ENCODE data around the gene RRP15. TPM values are rescaled to one million over a fixed set of nuclear protein-coding genes. Genes with fewer than 3 reads are reported as not detected.
A peak's percentile ranks its signal among the peaks of the same experiment; 100 is the strongest.

The RRP15 gene
- total and polyA plus RNA-seq, 2 of the 13 experiments (the other 11 are each of a cell fraction or from before 2014, with no cell fraction given): 2.1 to 37.5 TPM

DNA sequence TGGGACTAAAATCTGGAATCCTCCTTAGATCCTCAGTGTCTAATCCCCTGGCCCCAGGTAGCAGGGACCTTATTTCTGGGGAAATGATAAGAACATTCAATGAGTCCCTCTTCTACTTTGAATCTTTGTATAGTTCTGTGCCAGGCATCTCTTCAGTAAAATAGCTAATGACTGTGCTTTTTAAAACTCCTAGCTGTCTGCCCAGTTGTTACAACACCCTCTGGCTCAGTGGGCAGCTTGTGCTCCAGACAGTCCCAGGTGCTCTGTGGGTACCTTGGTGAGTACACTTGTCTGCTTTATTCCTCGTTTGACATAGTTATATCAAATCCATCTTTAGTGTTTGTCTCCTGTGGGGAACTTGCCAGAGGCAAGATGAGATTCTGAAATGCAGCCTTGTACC lies 78.0 kb downstream of the RRP15 start (continued):
- no peak for TF ChIP-seq CREM (IDR thresholded peaks at IDR 0.05)
- TF ChIP-seq CREM (CRISPR knock-in tag; IDR thresholded peaks at IDR 0.05): no peak
- no peak for TF ChIP-seq MAFK (conservative IDR thresholded peaks at IDR 0.05 in 1 of 2, IDR thresholded peaks at IDR 0.05 in 1 of 2; ENCODE audit: low read length in 2 of 2)
- TF ChIP-seq SMARCC2 (IDR thresholded peaks at IDR 0.05): no peak
- TF ChIP-seq, protein P1, sequence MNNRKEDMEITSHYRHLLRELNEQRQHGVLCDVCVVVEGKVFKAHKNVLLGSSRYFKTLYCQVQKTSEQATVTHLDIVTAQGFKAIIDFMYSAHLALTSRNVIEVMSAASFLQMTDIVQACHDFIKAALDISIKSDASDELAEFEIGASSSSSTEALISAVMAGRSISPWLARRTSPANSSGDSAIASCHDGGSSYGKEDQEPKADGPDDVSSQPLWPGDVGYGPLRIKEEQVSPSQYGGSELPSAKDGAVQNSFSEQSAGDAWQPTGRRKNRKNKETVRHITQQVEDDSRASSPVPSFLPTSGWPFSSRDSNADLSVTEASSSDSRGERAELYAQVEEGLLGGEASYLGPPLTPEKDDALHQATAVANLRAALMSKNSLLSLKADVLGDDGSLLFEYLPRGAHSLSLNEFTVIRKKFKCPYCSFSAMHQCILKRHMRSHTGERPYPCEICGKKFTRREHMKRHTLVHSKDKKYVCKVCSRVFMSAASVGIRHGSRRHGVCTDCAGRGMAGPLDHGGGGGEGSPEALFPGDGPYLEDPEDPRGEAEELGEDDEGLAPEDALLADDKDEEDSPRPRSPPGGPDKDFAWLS (CRISPR knock-in tag; IDR thresholded peaks at IDR 0.05; ENCODE audit: borderline replicate concordance): no peak
- TF ChIP-seq, protein P2, sequence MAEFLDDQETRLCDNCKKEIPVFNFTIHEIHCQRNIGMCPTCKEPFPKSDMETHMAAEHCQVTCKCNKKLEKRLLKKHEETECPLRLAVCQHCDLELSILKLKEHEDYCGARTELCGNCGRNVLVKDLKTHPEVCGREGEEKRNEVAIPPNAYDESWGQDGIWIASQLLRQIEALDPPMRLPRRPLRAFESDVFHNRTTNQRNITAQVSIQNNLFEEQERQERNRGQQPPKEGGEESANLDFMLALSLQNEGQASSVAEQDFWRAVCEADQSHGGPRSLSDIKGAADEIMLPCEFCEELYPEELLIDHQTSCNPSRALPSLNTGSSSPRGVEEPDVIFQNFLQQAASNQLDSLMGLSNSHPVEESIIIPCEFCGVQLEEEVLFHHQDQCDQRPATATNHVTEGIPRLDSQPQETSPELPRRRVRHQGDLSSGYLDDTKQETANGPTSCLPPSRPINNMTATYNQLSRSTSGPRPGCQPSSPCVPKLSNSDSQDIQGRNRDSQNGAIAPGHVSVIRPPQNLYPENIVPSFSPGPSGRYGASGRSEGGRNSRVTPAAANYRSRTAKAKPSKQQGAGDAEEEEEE (CRISPR knock-in tag; IDR thresholded peaks at IDR 0.05; ENCODE audit: borderline replicate concordance): no peak
- no peak for TF ChIP-seq TCF12 (IDR thresholded peaks at IDR 0.05)
- TF ChIP-seq TCF12 (CRISPR knock-in tag; IDR thresholded peaks at IDR 0.05): no peak
- no peak for TF ChIP-seq ZNF496 (CRISPR knock-in tag; IDR thresholded peaks at IDR 0.05; ENCODE audit: insufficient replicate concordance)

DNA sequence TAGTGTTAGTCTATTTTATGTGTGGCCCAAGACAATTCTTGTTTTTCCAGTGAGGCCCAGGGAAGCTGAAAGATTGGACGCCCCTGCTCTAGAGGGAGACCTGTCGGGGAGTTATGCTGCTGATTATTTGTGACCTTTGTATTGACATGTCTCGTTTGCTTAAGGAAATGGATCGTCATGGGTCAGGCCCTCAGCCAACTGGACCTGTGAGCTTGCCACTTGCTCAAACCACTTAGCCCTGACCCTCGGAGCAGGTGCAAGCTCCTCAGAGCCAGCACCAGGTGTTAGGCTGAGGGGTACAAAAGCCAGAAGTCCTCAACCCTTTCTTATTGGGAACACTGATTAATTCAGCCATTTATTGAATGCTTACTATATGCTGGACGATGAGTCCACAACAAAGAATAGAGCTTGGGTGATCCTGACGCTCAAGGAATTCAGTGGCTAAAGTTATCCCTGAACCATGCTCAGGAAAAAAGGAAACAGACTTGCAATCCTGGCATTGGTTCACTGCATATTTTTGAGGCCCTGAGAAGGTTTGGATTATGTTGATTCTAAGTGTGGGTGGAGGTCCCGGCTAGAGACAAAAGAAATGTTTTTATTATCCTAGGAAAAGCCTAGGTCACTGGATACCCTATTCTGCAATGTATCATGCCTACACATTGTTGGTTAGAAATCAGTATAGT lies 79.1 kb downstream of the RRP15 start:
- H3K36me3 ChIP-seq (replicated peaks in 1 of 2; ENCODE audit: control insufficient read depth in 1 of 2, insufficient read depth in 2 of 2, low read length in 2 of 2): no peaks in the 10 kb centered on the region
- H3K27ac ChIP-seq (ENCODE audit: extremely low read length, insufficient read depth, low read length): no peak overlapping the region
- CTCF ChIA-PET (ENCODE audit: low intra/inter-chr PET ratio, low total read pairs): no interaction called here
- TF ChIP-seq FOXA1 (IDR thresholded peaks at IDR 0.05) (no peak), FOXA1 (CRISPR knock-in tag; IDR thresholded peaks at IDR 0.05) (peak; percentile 20; the same call in 1 of the 2 replicates), HNF4A (CRISPR knock-in tag; IDR thresholded peaks at IDR 0.05) (peak; percentile 47), NR2F6 (IDR thresholded peaks at IDR 0.05) (no peak), NR2F6 (CRISPR knock-in tag; IDR thresholded peaks at IDR 0.05) (peak; percentile 38; the same call in 1 of the 2 replicates), GATAD2A (CRISPR knock-in tag; IDR thresholded peaks at IDR 0.05) (peak; percentile 24; the same call in 1 of the 2 replicates), ZNF549 (CRISPR knock-in tag; IDR thresholded peaks at IDR 0.05) (no peak), POLR2AphosphoS2 (IDR thresholded peaks at IDR 0.05; ENCODE audit: low read depth, low read length) (no peak), SOX6 (IDR thresholded peaks at IDR 0.05) (no peak), SOX6 (CRISPR knock-in tag; IDR thresholded peaks at IDR 0.05) (peak; percentile 25; the same call in 1 of the 2 replicates), ZNF274 (CRISPR knock-in tag; IDR thresholded peaks at IDR 0.05) (no peak), POLR2AphosphoS5 (IDR thresholded peaks at IDR 0.05; ENCODE audit: low read depth, low read length) (no peak), ZNF263 (CRISPR knock-in tag; IDR thresholded peaks at IDR 0.05) (no peak), ZNF556 (CRISPR knock-in tag; IDR thresholded peaks at IDR 0.05; ENCODE audit: borderline replicate concordance) (no peak), SALL1 (CRISPR knock-in tag; IDR thresholded peaks at IDR 0.05) (peak; percentile 43), ZNF891 (CRISPR knock-in tag; IDR thresholded peaks at IDR 0.05) (no peak)

More for the DNA sequence above, 79.1 kb downstream of the RRP15 start:
- H3K9ac ChIP-seq (ENCODE audit: insufficient read depth, low read depth, low read length): no peak overlapping the region
- no peak overlapping the region for H2AFZ ChIP-seq (ENCODE audit: low read length)
- H3K4me2 ChIP-seq (ENCODE audit: low read depth, low read length): peak overlapping the region; percentile 10; the same call in 1 of the 2 replicates
- 31% methylated on average over 7 of the region's 8 CpGs for WGBS (ENCODE audit: low lambda C conversion rate)
- no peaks in the 10 kb centered on the region for H4K20me1 ChIP-seq (ENCODE audit: insufficient read depth, low read length)
- in situ Hi-C loops (cut with HindIII; ENCODE audit: extremely low pct_ligation_motif_present, low pct_unique_long_range_greater_than_20kb): loop anchor here (5.0 to 25.0 kb wide), 2 partner anchors 158 to 948 kb away; no protein-coding TSS in a partner anchor
- H3K4me3 ChIP-seq (replicated peaks in 1 of 3; ENCODE audit: insufficient read depth in 1 of 3, low read depth in 2 of 3, low read length in 3 of 3): no peak overlapping the region
- peaks cover 45% of the 10 kb centered on the region for H3K4me1 ChIP-seq (ENCODE audit: insufficient read depth, low read length)
- DNase-seq (ENCODE audit: low spot score) (peak; percentile 40), ATAC-seq (no peak), FAIRE-seq (no peak)
- H3K79me2 ChIP-seq (ENCODE audit: insufficient read depth, low read length): no peaks in the 10 kb centered on the region
- BruUV-seq (replicated peaks): no TSS peak
- intact Hi-C loops (cut with micrococcal nuclease; ENCODE audit: unreplicated experiment): no loop called here
- POLR2A ChIA-PET: interaction anchor here (1.0 kb wide), 1 partner anchor 8 kb away, joined by 3 read pairs; no protein-coding TSS in a partner anchor
- H3K9me3 ChIP-seq (ENCODE audit: low read length): no peaks in the 10 kb centered on the region
- no peaks in the 10 kb centered on the region for H3K27me3 ChIP-seq (ENCODE audit: control insufficient read depth in 1 of 2, insufficient read depth in 2 of 2, low read length in 2 of 2)

Measured in HepG2 (cell line).